OCI-LY3 (cell line): ENCODE measurements around the gene NRP2.

Experiments
- CTCF ChIP-seq: fragments of 200-600, 300-600 bp; sonication (generic); IDR thresholded peaks from 2 replicates; pipeline ENCODE4 v1.5.1; 2014; ENCODE audit warnings: antibody characterized with exemption, low read length, low read depth
- EZH2phosphoT487 ChIP-seq: fragments of 200-600 bp; shearing (Covaris generic); IDR thresholded peaks from 2 replicates; pipeline ENCODE4 v1.6.1; 2018; ENCODE audit warnings: antibody characterized with exemption, mixed run types, low read depth

GRCh38 chr2:205730701-205731582 lies 48.6 kb downstream of the NRP2 start:
- no peak for TF ChIP-seq CTCF
- TF ChIP-seq EZH2phosphoT487: no peak
